ENCODE data around the gene TCEAL4.

DNA sequence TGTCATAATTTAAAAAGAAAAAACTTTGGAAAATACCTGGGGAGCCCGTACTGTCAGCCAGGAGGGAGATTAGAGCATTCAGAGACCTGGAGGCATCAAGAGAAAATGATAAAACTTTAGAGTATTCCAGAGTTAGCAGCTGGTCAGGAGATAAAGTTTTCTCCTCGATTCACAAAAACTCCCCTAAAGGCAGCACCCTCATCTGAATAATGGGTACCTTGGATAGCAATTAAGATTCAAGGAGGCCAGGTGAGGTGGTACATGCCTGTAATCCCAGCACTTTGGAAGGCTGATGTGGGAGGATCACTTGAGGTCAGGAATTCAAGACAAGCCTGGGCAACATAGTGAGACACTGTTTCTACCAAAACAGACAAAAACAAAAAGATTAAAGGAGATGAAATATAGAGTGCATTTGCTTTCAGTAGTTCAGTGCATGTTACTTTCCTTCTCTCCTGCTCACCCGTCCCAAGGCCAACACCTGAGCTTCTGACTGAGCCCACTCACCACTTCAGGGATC is 47.4 kb upstream of the TCEAL4 start:
- TF ChIP-seq, protein P1, sequence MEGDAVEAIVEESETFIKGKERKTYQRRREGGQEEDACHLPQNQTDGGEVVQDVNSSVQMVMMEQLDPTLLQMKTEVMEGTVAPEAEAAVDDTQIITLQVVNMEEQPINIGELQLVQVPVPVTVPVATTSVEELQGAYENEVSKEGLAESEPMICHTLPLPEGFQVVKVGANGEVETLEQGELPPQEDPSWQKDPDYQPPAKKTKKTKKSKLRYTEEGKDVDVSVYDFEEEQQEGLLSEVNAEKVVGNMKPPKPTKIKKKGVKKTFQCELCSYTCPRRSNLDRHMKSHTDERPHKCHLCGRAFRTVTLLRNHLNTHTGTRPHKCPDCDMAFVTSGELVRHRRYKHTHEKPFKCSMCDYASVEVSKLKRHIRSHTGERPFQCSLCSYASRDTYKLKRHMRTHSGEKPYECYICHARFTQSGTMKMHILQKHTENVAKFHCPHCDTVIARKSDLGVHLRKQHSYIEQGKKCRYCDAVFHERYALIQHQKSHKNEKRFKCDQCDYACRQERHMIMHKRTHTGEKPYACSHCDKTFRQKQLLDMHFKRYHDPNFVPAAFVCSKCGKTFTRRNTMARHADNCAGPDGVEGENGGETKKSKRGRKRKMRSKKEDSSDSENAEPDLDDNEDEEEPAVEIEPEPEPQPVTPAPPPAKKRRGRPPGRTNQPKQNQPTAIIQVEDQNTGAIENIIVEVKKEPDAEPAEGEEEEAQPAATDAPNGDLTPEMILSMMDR (IDR thresholded peaks at IDR 0.05) = no peak
- no peak for TF ChIP-seq POLR2AphosphoS5 (IDR thresholded peaks at IDR 0.05; ENCODE audit: low read depth, low read length)
- TF ChIP-seq, protein P2, sequence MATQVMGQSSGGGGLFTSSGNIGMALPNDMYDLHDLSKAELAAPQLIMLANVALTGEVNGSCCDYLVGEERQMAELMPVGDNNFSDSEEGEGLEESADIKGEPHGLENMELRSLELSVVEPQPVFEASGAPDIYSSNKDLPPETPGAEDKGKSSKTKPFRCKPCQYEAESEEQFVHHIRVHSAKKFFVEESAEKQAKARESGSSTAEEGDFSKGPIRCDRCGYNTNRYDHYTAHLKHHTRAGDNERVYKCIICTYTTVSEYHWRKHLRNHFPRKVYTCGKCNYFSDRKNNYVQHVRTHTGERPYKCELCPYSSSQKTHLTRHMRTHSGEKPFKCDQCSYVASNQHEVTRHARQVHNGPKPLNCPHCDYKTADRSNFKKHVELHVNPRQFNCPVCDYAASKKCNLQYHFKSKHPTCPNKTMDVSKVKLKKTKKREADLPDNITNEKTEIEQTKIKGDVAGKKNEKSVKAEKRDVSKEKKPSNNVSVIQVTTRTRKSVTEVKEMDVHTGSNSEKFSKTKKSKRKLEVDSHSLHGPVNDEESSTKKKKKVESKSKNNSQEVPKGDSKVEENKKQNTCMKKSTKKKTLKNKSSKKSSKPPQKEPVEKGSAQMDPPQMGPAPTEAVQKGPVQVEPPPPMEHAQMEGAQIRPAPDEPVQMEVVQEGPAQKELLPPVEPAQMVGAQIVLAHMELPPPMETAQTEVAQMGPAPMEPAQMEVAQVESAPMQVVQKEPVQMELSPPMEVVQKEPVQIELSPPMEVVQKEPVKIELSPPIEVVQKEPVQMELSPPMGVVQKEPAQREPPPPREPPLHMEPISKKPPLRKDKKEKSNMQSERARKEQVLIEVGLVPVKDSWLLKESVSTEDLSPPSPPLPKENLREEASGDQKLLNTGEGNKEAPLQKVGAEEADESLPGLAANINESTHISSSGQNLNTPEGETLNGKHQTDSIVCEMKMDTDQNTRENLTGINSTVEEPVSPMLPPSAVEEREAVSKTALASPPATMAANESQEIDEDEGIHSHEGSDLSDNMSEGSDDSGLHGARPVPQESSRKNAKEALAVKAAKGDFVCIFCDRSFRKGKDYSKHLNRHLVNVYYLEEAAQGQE (IDR thresholded peaks at IDR 0.05; ENCODE audit: insufficient read depth in 1 of 2, low read depth in 2 of 2, low read length in 1 of 2) = no peak
